B cell (primary cell): Measurements from ENCODE around the gene AAMP.

ENCODE experiments used
- EZH2 ChIP-seq: IDR thresholded peaks from 2 replicates; pipeline ENCODE4 v1.6.1; 2012; ENCODE audit warnings: borderline replicate concordance, low read depth, mild to moderate bottlenecking, moderate library complexity, low read length; ENCODE audit not compliant: insufficient read depth, poor library complexity, severe bottlenecking
- TF ChIP-seq, protein P1 (sequence below): fragments of 200-600 bp; IDR thresholded peaks from one replicate; pipeline ENCODE4 v1.8.0; 2022; ENCODE audit warnings: antibody characterized with exemption, mild to moderate bottlenecking

DNA sequence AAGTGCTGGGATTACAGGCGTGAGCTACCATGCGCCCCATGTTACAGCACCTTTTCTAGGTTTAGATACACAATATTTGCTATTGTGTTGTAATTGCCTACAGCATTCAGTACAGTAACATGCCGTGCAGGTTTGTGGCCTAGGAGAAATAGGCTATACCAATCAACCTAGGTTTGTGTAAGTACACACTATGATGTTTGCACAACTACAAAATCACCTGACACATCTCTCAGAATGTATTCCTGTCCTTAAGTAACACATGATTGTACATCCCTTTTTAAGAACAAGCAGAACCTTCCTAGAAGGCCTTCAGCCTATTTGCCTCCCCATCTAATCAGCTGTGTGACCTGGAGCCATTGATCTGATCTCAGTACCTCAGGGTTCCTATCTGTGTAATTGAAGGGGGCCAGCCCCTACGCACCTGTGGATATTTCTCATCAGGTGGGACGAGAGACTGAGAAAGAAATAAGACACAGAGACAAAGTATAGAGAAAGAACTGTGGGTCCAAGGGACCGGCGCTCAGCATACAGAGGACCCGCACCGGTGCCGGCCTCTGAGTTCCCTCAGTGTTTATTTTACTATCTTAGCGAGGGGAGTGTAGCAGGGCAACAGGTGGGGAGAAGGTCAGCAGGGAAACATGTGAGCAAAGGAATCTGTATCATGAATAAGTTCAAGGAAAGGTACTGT lies 41.1 kb upstream of the AAMP start:
- no peak for TF ChIP-seq EZH2
- TF ChIP-seq, protein P1, sequence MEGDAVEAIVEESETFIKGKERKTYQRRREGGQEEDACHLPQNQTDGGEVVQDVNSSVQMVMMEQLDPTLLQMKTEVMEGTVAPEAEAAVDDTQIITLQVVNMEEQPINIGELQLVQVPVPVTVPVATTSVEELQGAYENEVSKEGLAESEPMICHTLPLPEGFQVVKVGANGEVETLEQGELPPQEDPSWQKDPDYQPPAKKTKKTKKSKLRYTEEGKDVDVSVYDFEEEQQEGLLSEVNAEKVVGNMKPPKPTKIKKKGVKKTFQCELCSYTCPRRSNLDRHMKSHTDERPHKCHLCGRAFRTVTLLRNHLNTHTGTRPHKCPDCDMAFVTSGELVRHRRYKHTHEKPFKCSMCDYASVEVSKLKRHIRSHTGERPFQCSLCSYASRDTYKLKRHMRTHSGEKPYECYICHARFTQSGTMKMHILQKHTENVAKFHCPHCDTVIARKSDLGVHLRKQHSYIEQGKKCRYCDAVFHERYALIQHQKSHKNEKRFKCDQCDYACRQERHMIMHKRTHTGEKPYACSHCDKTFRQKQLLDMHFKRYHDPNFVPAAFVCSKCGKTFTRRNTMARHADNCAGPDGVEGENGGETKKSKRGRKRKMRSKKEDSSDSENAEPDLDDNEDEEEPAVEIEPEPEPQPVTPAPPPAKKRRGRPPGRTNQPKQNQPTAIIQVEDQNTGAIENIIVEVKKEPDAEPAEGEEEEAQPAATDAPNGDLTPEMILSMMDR, result no peak
